ENCODE results near the gene PSMB2.
A peak's percentile ranks its signal among the peaks of the same experiment; 100 is the strongest.
"Not testable (repeated sequence)": the region's sequence is repeated elsewhere in the genome, so short reads cannot be mapped to it uniquely, and the experiment has no call there.

Gene PSMB2

DNA sequence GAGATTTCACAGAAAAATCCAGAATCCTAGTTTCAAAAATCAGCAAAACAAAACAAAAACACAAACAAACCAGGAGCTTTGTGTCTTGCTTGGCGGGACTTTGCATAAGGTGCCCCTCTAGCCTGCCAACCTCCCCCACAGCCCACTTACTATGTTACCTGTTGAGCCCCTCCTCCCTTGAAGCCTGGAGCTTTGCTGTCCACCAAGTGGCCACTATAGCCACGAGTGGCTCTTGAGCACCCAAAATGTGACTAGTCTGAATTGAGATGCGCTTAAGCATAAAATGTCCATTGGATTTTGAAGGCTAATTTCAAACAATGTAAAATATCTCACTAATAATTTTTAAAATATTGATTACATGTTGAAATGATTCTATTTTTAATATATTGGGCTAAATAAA is 56.0 kb downstream of the PSMB2 start:
- Mint-ChIP-seq H3K27me3 (ENCODE audit: low read depth) (peaks cover 10% of the 10 kb centered on the region), H3K36me3 (ENCODE audit: low read depth) (no peaks in the 10 kb centered on the region)
- TF ChIP-seq, protein P1, sequence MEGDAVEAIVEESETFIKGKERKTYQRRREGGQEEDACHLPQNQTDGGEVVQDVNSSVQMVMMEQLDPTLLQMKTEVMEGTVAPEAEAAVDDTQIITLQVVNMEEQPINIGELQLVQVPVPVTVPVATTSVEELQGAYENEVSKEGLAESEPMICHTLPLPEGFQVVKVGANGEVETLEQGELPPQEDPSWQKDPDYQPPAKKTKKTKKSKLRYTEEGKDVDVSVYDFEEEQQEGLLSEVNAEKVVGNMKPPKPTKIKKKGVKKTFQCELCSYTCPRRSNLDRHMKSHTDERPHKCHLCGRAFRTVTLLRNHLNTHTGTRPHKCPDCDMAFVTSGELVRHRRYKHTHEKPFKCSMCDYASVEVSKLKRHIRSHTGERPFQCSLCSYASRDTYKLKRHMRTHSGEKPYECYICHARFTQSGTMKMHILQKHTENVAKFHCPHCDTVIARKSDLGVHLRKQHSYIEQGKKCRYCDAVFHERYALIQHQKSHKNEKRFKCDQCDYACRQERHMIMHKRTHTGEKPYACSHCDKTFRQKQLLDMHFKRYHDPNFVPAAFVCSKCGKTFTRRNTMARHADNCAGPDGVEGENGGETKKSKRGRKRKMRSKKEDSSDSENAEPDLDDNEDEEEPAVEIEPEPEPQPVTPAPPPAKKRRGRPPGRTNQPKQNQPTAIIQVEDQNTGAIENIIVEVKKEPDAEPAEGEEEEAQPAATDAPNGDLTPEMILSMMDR (IDR thresholded peaks at IDR 0.05; ENCODE audit: unreplicated experiment in 3 of 3), result no peak

DNA sequence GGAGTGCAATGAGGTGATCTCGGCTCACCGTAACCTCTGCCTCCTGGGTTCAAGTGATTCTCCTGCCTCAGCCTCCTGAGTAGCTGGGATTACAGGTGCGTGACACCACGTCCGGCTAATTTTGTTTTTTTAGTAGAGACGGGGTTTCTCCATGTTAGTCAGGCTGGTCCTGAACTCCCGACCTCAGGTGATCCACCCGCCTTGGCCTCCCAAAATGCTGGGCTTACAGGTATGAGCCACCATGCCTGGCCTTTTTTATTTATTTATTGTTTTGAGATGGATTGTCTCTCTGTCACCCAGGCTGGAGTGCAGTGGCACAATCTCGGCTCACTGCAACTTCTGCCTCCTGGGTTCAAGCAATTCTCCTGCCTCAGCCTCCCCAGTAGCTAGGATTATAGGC is 59.7 kb downstream of the PSMB2 start:
- not testable (repeated sequence) for H3K36me3 Mint-ChIP-seq (ENCODE audit: low read depth); H3K9me3 Mint-ChIP-seq; H3K27ac Mint-ChIP-seq; H3K4me3 Mint-ChIP-seq
- Mint-ChIP-seq H3K27me3 (ENCODE audit: low read depth) (peaks cover 44% of the 10 kb centered on the region), H3K4me1 (peaks cover 10% of the 10 kb centered on the region)

More for the DNA sequence above, 56.0 kb downstream of the PSMB2 start:
- Mint-ChIP-seq H3K9me3 (no peaks in the 10 kb centered on the region), H3K27ac (no peak overlapping the region), H3K4me3 (no peak overlapping the region), H3K4me1 (no peaks in the 10 kb centered on the region)

DNA sequence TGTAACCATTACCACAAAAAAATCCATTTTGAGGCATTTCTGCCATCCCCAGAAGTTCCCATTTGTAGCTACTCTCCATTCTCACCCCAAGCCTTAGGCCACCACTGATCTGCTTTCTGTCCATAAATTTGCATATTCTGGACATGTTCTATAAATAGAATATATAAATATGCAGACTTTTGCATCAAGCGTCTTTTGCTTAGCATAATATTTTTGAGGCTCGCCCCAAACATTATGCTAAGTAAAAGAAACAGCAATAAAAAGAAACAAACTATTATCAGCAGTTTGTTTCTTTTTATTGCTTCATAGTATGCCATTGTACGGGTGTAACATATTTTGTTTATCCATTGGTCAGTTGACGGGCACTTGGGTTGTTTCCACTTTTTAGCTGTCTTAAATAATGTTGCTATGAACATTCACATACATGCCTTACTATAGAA is 60.4 kb downstream of the PSMB2 start:
- H3K4me1 Mint-ChIP-seq, result peaks cover 10% of the 10 kb centered on the region
- H3K4me3 Mint-ChIP-seq, result peak overlapping the region in 1 of 3 experiments; percentile 13
- no peaks in the 10 kb centered on the region for H3K36me3 Mint-ChIP-seq (ENCODE audit: low read depth)
- no peak overlapping the region for H3K27ac Mint-ChIP-seq
- no peaks in the 10 kb centered on the region for H3K9me3 Mint-ChIP-seq
- TF ChIP-seq, protein P1 (IDR thresholded peaks at IDR 0.05; ENCODE audit: unreplicated experiment in 3 of 3), result no peak
- H3K27me3 Mint-ChIP-seq (ENCODE audit: low read depth), result peaks cover 51% of the 10 kb centered on the region

DNA sequence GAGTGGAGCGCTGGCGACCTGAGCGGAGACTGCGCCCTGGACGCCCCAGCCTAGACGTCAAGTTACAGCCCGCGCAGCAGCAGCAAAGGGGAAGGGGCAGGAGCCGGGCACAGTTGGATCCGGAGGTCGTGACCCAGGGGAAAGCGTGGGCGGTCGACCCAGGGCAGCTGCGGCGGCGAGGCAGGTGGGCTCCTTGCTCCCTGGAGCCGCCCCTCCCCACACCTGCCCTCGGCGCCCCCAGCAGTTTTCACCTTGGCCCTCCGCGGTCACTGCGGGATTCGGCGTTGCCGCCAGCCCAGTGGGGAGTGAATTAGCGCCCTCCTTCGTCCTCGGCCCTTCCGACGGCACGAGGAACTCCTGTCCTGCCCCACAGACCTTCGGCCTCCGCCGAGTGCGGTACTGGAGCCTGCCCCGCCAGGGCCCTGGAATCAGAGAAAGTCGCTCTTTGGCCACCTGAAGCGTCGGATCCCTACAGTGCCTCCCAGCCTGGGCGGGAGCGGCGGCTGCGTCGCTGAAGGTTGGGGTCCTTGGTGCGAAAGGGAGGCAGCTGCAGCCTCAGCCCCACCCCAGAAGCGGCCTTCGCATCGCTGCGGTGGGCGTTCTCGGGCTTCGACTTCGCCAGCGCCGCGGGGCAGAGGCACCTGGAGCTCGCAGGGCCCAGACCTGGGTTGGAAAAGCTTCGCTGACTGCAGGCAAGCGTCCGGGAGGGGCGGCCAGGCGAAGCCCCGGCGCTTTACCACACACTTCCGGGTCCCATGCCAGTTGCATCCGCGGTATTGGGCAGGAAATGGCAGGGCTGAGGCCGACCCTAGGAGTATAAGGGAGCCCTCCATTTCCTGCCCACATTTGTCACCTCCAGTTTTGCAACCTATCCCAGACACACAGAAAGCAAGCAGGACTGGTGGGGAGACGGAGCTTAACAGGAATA is 64.0 kb downstream of the PSMB2 start:
- Mint-ChIP-seq H3K9me3 (no peaks in the 10 kb centered on the region), H3K4me1 (peaks cover 18% of the 10 kb centered on the region), H3K4me3 (peak overlapping the region; percentile 24 to 46 (median 29)), H3K27me3 (ENCODE audit: low read depth) (peaks cover 76% of the 10 kb centered on the region), H3K27ac (no peak overlapping the region), H3K36me3 (ENCODE audit: low read depth) (no peaks in the 10 kb centered on the region)
- TF ChIP-seq, protein P1 (IDR thresholded peaks at IDR 0.05; ENCODE audit: unreplicated experiment in 3 of 3), result no peak

DNA sequence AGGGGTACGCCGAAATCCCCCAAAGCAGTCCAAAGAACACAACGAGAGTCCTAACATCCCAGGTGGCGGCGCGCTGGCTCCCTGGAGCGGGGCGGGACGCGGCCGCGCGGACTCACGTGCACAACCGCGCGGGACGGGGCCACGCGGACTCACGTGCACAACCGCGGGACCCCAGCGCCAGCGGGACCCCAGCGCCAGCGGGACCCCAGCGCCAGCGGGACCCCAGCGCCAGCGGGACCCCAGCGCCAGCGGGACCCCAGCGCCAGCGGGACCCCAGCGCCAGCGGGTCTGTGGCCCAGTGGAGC is 64.6 kb downstream of the PSMB2 start:
- peak overlapping the region; percentile 49 to 59 (median 54) for H3K4me3 Mint-ChIP-seq
- not testable (repeated sequence) for H3K27ac Mint-ChIP-seq; H3K36me3 Mint-ChIP-seq (ENCODE audit: low read depth); H3K9me3 Mint-ChIP-seq
- peaks cover 20% of the 10 kb centered on the region for H3K4me1 Mint-ChIP-seq
- peaks cover 79% of the 10 kb centered on the region for H3K27me3 Mint-ChIP-seq (ENCODE audit: low read depth)

DNA sequence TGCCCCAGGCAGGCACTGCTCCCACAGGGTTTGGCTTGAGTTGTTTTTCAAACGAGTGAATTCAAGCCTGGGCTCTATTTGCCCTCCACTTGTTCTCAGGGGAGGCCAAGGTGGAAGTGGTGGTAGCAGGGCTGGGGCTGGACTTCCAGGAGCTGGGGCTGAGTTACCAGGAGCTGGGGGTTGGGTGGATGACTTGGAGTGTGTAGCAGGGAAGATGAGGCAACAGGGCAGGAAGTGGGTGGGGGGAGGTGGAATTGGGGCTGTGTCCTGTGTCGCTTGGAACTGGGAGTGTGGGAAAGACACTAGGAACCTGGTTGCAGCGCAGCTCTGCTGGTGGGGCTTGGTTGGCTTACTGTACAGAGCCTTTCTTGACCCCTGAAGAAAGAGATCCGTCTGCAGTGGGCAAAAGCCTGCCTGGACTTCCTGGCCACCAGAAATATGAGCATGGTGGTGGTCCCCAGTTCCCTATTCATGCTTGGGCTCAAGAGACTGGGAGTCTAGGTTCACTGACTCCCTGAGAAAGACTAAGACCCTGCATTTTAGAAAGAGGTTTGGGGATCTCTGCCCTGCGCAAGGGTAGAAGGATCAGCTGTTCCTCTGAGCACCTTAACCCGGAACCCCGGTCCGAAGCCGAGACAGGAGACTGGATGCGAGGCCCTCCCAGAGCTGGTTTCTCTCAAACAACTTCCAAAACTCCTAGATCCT is 65.1 kb downstream of the PSMB2 start:
- Mint-ChIP-seq H3K27me3 (ENCODE audit: low read depth) (peaks cover 84% of the 10 kb centered on the region), H3K4me1 (peaks cover 23% of the 10 kb centered on the region), H3K36me3 (ENCODE audit: low read depth) (no peaks in the 10 kb centered on the region), H3K27ac (no peak overlapping the region), H3K4me3 (peak overlapping the region; percentile 49 to 63 (median 59)), H3K9me3 (no peaks in the 10 kb centered on the region)
- TF ChIP-seq, protein P1 (IDR thresholded peaks at IDR 0.05; ENCODE audit: unreplicated experiment in 3 of 3), result no peak

Data from nephron (organoid).